CD4-positive, alpha-beta T cell treated with Interleukin-15 for 4 hours (primary cell): ENCODE data around the gene C2orf81.
"Not testable (repeated sequence)": the region's sequence is repeated elsewhere in the genome, so short reads cannot be mapped to it uniquely, and the experiment has no call there.

ENCODE experiments used
- DNase-seq: peaks from one replicate; pipeline ENCODE4 v3.0.0-alpha.2; 2020; ENCODE audit warnings: low spot score

C2orf81 gene

DNA sequence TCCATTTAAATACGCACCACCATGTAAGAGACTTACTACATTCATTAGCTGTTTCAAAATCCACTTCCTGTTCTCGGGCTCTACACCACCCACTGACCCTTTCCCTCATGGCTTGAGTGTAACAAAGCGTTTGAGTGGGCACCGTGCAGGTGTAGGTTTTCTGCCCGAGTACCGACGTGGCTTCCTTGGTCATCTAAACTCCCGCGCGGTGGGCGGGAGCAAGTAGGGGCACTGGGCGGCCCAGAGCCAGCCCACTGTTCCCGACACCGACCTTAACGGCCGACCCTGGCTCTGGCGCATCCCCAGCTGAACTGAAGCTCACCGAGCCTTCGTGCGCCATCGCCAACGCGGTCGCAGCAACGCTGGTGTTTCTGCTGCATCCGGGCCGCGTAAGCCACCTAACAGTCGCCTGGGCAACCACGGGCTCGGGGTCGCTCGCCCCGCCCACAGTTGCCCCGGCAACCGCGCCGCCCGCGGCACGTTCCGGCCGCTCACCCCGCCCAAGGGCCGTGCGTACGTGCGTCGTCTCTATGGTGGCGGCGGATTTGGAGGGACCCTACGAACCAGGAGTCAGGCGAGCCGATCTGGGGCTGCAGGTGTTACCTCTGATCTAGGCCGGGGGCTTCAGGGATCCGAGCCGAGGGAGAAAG, at the start of gene C2orf81, which contains the start of gene WDR54:
C2orf81 (minus strand) TSS at position 399 of the 650 bp plus-strand sequence; CDS start at position 340, 59 bp downstream.
WDR54 (plus strand) TSS at position 510 of the 650 bp plus-strand sequence. CDS start 424 bp downstream, outside the sequence.
- DNase-seq = peak; percentile 94

DNA sequence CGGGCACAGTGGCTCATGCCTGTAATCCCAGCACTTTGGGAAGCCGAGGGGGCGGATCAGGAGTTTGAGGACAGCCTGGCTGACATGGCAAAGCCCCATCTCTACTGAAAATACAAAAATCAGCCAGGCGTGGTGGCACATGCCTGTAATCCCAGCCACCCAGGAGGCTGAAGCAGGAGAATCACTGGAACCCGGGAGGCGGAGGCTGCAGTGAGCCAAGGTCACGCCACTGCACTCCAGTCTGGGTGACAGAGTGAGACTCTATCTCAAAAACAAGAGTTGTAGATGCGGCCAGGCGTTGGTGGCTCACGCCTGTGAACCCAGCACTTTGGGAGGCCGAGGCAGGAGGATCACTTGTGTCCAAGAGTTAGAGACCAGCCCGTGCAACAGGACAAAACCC, 49.3 kb upstream of the C2orf81 start:
- not testable (repeated sequence) for DNase-seq

DNA sequence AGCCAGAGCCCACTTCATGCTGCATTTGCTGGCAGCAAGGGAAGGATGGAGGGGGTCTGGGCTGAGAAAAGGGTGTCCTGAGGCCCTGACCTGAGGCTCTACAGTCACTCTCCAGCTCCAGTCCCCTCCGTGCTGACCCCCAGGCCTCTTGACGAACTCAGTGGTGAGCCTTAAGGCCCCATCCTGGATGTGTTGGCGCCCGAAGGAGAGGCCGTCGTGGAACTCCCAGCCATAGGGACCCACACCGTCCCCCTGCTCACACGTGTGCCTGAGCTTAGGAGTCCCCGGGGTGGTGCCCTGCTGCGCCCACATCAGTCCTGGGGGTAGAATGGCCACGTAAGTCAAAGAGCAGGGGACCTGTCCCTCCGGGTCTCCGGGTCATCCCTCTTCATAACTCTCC, 43.0 kb upstream of the C2orf81 start:
- no peak for DNase-seq

DNA sequence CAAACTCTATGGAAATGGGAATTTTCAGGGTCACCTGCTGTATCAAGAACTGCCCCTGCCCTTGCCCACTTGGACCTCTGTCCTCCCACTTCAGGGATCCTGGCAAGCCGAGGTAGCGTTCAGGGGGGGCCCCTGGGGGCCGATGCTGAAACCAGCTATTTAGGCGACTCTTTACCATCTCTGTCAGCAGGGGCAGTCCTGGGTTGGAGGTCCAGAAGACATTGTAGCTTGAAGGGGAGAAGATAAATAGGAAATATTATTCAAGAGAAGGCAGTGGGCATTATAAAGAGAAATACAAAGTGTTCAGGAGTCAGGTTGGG, 41.3 kb upstream of the C2orf81 start:
- no peak for DNase-seq

DNA sequence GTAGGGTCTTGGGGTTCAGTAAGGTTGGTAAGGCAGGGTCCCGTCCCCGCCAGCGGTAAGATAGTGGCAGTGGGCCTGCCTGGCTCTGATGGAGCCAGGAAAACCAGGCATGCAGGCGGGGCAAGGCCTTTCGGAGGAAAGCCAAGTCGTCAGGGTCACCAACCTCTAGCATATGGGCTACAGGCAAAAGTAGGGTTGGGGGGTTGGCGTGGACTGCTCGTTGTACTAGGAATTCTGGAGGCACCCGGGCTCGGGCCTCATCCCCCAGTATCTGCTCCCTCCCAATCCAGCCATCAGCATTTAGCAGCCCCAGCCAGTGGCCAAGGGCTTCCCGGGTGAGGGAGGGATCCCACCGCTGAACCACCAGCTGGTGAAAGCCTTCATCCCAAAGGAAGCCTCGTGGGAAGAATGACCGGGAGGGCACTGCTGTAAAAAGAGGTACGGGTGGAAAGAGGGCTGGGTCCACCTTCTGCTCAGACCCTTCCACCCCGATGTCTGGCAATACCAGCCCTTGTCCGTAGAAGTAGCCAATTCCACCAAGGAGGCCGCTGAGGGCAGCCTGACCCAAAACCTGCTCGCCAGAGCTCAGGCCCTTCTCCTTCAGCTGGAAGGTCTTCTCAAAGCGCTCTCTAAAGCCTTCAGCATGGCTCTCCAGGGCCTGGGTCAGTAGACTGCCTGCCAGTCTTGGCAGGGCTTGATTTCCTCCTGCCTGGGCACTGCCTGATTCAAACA, 40.8 kb upstream of the C2orf81 start:
- DNase-seq = no peak

DNA sequence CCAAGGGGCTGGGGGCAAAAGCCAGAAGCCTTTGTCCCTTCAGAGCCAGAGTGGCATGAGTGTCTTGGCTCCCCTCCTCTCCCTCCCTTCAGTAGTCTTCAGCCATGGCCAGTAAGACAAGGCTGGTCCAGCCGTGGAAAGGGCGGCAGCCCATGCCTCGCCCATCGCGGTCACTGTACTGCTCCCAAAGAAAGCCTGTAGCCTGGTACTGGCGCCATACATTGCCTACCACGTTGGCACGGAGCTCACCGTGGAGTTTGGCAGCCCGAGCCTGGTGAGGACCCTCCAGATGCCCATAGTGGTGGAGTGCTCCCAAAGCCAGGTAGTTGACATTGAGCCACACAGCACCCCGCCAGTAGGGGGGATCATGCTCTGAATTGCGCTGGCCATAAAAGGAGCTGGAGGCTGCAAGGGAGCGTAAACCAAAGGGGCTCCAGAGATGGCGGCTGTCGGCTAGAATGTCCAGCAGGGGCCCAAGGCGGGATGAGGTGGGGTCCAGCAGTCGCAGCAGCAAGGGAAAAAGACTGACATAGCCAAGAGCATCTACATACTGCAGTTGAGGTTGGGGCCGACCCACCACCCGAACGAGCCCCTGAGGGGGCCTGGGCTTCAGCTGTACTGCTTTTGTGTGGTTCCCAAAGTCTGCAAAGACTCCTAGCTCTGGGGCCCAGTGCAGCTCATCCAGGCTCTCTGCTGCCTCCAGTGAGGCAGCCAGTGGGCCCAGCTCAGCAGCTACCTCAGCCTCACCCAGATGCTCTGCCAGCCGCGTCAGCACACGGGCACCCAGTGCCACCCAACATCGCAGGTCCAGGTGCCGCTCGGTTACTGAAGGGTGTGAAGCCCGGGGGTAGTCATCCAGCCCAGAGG, 40.0 kb upstream of the C2orf81 start:
- no peak for DNase-seq

DNA sequence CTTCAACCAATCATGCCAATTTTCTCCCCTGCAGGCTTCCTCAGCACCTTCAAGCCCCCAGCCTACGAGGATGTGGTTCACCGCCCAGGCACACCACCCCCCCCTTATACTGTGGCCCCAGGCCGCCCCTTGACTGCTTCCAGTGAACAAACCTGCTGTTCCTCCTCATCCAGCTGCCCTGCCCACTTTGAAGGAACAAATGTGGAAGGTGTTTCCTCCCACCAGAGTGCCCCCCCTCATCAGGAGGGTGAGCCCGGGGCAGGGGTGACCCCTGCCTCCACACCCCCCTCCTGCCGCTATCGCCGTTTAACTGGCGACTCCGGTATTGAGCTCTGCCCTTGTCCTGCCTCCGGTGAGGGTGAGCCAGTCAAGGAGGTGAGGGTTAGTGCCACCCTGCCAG, 38.8 kb upstream of the C2orf81 start:
- not testable (repeated sequence) for DNase-seq

DNA sequence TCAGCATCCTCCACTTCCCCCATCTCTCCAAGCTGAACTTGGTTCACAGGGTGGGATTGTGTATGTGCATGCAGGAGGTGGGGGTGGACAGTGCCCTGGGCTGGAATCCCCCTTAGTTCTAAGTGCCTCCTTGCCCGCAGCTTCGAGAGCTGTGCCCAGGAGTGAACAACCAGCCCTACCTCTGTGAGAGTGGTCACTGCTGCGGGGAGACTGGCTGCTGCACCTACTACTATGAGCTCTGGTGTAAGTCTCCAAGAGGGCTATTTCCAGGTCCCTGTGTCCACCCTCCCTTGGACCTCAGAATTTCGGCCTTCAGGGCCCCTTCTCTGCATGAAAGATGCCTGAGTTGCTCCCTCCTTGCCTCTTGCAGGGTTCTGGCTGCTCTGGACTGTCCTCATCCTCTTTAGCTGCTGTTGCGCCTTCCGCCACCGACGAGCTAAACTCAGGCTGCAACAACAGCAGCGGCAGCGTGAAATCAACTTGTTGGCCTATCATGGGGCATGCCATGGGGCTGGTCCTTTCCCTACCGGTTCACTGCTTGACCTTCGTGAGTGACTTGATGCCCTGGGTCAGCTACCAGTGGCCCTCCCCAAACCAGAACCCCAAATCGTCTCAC, 38.2 kb upstream of the C2orf81 start:
- not testable (repeated sequence) for DNase-seq

DNA sequence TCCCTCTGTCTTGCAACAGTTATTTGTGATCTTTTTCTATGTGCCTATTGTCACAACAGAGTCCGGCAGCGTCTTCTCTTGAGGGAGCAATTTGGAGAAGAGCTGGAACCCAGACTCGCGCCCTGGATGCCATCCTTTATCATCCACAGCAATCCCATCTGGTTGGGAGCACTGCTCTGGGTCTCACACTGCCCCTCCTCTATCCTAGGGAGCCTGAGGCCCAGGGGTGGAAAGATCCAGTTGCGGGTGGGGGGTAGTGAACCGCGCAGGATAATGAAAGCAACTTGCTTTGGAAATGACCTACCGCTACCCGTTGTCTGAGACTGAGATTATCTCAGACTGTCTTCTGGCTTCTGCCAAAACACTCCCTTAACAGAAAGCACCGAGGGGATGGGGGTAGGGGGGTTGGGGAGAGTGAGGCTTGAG, 37.5 kb upstream of the C2orf81 start:
- no peak for DNase-seq

DNA sequence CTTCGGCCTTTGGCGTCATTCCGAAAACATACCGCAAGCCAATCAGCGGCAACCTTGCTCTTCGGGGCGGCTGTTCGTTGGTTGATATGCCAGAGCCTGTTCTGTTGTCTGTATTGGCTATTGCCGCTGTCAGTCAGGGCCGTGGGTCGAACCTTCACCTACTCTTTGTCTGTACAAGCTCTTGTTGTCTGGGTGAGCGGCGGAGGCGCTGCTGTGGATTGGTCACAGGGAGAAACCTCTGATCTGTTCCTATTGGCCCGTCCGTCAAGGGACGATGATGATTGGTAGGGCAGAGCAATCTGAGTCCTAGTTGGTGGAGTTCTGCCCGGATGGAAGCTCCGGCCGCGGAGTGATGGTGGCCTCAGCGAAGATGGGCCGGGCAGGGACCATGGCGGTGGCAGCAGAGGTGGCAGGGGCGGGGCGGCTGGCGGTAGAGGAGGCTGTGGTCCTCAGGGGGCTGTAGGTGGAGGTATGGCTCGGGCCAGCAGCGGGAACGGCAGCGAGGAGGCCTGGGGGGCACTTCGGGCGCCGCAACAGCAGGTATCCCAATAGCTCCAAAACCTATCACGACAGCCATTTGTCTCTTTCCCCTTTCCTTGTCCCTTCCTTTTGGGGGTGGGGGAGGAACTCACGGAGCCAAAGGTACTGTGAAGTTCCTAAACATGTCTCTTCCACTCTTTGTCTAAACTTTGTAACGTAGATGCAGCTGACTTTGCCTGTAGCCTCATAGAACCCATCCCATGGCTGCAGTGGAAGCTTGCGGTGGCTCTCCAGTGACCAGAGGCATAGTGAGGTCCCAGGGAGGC, 36.9 kb upstream of the C2orf81 start, which contains the start of gene WBP1:
WBP1 (plus strand) TSS at position 307 of the 806 bp plus-strand sequence; CDS start at position 472, 165 bp downstream.
- DNase-seq = peak; percentile 100

DNA sequence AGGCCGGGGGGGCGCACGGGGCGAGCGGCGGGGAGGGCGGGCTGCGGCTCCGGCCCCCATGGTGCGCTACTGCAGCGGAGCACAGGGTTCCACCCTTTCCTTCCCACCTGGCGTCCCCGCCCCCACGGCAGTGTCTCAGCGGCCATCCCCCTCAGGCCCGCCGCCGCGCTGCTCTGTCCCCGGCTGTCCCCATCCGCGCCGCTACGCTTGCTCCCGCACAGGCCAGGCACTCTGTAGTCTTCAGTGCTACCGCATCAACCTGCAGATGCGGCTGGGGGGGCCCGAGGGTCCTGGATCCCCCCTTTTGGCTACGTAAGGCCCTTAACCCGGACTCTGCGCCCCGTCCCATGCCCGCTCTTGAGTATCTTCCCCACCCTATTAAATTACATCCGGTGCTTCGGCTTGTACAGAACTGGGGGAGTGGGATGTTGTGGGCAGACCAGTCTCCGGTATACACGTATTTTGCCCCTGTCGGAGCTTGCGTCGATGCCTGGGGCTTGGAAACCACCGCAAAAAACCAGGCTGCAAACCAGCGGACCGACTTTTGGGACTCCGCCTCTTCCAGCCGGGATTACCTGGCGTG, 36.2 kb upstream of the C2orf81 start:
- DNase-seq = peak; percentile 82

DNA sequence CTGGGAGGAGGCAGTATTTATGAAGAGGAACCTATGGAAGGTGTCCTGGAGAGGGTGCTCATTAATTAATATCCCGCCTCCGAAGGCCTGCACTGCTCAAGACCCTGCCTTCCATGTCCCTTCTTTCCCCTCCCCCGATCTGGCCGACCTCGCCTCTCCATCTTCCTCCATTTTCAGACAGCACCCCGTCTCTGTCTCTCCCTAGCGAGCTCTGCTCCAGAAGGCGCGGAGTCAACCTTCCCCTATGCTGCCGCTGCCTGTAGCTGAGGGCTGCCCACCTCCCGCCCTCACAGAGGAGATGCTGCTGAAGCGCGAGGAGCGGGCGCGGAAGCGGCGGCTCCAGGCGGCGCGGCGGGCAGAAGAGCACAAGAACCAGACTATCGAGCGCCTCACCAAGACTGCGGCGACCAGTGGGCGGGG, 35.7 kb upstream of the C2orf81 start:
- DNase-seq = no peak

DNA sequence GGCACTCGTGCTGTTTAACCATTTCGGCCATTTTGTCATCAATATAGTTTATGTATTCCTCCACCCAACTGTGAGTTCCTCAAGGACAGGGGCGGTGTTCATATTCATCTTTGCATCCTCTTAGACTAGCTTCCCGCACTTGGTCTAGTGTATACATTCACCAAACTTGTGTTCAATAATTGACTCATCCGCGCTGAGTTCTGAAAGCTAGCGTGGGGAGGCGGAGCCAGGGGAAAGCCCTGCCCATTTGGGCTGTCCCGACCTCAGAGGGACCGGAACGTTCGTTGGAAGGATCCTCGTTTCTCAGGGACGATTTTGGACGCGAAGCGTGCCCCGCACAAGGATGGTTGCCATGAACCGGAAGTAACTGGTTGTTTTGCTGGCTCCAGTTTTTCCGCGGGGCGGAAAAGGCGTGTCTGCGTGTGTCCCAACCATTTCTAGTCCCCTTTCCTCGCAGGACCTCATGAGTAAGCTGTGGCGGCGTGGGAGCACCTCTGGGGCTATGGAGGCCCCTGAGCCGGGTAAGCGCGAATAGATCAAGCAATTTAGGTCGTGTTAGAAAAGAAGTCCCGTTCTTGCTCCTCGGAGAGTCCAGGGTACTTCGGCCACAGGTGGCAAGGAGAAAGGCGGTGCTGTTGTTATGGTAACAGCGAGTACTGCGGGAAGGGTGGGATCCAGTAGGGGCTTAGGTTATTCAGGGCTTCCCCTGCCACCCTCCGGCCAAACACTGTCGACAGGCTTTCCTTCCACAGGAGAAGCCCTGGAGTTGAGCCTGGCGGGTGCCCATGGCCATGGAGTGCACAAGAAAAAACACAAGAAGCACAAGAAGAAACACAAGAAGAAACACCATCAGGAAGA, 33.5 kb upstream of the C2orf81 start, which contains the start of gene INO80B:
INO80B (plus strand) TSS at position 434 of the 858 bp plus-strand sequence; CDS start at position 464, 30 bp downstream.
- DNase-seq = peak; percentile 99

DNA sequence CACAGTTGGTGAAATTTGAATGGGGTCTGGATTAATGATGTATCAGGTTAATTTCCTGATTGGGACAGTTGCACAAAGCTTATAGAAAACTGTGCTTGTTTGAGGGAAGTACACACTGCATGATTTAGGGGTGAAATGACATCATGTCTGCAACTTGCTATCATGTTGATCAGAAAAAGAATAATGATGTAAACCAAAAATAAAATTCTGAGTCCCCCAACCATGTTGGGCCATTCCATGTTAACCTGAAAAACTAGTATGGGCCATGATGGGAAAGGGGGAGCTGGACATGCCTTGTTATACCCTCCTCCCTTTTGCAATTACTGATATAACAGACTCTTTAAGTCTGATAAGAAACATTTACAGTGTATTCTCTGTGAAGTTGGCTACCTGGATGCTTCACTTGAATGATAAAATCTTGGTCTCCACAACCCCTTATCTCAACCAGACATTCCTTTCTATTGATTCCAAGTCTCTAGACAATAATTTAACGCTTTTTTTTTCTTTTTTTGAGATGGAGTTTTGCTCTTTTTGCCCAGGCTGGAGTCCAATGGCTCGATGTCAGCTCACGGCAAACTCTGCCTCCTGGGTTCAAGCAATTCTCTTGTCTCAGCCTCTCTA, 29.3 kb upstream of the C2orf81 start:
- DNase-seq = no peak

DNA sequence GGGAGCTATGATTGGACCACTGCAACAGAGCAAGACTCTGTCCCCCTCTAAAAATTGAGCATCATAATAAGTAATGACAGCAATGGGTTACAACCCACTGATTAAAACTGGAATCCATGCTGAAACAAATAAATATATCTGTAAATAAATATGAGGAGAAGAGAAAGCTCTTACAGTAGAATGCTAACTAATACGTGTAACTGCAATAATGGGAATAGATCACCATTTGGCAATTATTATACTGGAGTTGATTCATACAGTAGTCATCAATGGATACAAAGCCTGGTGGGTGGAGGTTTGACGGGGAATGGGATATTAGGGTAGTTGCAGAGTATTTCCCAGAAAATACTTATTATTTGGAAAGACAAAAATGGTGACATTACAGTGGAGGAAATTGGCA, 27.4 kb upstream of the C2orf81 start:
- DNase-seq = no peak

DNA sequence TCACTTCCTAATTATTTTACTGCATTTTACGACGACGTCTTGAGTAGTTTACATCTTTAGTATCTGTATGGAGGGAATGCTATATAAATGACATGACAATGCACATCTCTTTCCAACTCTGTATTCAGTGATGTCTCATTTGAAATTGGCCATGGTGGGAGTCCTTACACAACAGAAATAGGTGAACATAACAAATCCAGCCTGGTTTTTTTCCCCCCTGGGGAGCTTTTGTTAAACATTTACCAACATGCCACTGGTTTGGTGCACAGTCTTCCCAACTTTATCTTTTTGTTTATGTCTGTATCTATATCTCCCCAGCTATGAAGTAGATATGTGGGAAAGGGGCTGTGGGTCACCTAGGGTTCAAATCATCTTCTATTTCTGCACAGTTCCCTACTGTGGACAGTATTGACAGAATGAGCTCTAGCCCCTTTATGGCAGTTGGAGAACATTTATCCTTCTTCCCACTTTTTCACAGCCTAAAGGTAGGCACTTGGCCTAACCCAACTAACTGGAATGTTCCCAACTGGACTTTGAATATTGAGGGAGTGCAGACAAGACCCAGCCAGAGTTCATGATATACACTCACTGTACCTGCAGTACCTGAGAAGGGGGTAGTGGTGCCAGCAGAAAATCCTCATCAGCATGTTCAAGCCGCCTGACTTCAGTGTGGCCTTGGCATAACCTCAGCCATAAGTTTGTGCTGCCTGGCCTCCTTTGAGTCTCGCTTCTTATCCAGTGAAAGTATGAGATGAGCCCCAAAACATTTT, 26.0 kb upstream of the C2orf81 start:
- DNase-seq = no peak

DNA sequence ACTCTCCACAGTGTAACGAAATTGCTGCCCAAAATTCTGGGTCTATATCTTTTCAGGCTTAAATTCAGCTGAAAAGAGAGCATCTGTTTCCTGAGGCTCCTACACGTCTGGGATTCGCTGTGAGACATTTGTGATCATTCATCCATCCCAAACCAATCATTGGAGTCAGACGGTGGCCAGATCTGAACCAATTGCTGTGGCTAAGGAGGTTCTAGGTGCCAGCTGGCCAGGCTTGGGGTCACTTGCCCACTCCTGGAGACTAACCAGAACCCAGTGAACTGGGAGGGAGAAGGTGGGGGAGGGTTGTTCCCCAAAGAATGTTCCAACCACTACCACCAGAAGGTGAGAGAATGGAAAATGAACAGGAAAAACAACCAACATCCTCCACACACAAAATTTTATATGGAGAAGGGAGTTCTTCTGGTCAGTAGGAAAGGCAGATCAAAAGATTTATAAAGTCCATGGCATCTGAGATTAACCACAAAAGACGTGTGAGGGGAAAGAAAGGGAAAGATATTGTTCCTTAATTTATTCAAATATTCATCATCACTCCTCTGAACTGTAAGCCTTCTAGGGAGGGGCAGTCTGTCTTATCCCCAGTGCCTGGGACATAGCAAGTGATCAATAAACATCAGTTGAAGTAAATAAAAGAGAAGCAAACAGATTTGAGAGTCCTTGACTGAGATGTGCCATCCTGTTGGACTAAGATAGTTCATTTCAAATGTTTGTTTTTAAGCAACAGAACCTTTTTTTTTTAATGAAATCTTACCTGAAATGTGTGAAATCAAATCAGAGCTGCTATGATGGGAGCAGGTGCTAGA, 23.3 kb upstream of the C2orf81 start:
- no peak for DNase-seq
